Vagina (tissue), 2 donors: ENCODE data around the gene FDPS.

Experiments
- POLR2A ChIP-seq, 2 donors: fragments of 450-650 bp; IDR thresholded peaks; one replicate each; pipeline ENCODE4 v1.6.1; 2017; ENCODE audit warnings: antibody characterized with exemption in 2 of 2, mild to moderate bottlenecking in 2 of 2, moderate library complexity in 2 of 2
- TF ChIP-seq, protein P1 (sequence below), 3 experiments: fragments of 450-650 bp in 2 of 3; fragments of 200-600 bp in 1 of 3; sonication (generic) in 1 of 3; IDR thresholded peaks; one replicate each; pipeline ENCODE4 v1.5.1; 2017 to 2019; ENCODE audit warnings: antibody characterized with exemption in 3 of 3, mild to moderate bottlenecking in 2 of 3, moderate library complexity in 2 of 3

DNA sequence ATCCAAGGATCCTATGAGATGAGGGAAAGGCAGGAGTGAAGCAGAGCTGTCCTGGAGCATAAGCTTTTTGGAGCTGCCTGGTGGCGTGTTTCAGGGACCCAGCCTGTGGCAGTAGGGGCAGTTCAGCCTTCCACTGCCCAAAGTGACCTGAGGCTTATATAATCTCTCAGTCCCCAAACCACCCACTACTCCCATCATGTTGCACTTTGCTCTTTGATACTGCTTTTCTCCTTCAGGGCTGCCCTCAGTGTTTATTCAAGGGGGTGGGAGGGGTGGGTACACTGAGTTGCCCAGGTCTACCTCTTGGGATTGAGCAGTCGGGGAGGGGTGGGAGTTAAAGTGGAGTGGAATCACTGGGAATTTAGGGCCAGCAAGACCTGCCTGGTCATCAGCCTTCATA is 22.1 kb upstream of the FDPS start:
- TF ChIP-seq, protein P1, sequence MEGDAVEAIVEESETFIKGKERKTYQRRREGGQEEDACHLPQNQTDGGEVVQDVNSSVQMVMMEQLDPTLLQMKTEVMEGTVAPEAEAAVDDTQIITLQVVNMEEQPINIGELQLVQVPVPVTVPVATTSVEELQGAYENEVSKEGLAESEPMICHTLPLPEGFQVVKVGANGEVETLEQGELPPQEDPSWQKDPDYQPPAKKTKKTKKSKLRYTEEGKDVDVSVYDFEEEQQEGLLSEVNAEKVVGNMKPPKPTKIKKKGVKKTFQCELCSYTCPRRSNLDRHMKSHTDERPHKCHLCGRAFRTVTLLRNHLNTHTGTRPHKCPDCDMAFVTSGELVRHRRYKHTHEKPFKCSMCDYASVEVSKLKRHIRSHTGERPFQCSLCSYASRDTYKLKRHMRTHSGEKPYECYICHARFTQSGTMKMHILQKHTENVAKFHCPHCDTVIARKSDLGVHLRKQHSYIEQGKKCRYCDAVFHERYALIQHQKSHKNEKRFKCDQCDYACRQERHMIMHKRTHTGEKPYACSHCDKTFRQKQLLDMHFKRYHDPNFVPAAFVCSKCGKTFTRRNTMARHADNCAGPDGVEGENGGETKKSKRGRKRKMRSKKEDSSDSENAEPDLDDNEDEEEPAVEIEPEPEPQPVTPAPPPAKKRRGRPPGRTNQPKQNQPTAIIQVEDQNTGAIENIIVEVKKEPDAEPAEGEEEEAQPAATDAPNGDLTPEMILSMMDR (IDR thresholded peaks at IDR 0.05) = no peak
- no peak for TF ChIP-seq POLR2A (IDR thresholded peaks at IDR 0.05)
